Measurements from ENCODE around the gene SPRR4.
"Not testable (repeated sequence)": the region's sequence is repeated elsewhere in the genome, so short reads cannot be mapped to it uniquely, and the experiment has no call there.

Gene SPRR4

DNA sequence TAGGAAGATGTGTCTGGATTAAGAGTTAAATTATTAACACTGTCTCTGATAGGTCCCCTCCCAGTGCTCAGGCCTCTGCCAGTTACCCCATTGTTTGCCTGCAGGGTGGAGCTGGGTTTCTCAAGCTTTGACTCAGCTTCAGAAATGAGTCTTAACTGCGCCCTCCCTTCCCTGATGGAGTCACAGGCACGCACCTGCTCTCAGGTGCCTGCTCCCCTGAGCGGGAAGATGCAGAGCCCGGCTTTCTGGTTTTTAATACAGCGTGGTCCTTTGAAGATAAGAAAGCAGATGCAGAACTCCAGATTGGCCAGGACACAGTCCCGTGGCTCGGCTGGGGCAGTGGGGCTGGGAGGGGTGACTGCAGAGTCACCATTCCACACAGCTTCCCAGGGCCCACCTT, 3.2 kb upstream of the SPRR4 start:
- DNase-seq = peak; percentile 56

DNA sequence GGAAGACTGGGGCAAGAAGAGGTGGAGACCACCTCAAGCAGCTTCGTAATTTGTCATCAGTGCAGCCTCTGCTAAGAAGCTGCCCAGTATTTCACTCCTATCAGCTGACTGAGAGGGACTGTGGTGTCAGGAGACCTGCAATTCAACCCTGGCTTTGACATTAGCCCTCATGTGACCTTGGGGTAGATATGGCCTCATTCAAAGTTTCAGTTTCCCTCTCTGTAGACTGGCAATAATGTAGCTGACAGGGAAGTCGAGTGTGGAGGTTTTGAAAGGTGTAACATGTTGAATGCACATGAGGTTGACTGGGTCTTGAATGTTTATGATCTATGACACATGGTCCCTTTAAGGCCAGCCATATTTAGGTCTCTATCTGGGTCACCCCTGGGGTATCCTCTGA, 2.2 kb upstream of the SPRR4 start:
- peak; percentile 20 for DNase-seq

DNA sequence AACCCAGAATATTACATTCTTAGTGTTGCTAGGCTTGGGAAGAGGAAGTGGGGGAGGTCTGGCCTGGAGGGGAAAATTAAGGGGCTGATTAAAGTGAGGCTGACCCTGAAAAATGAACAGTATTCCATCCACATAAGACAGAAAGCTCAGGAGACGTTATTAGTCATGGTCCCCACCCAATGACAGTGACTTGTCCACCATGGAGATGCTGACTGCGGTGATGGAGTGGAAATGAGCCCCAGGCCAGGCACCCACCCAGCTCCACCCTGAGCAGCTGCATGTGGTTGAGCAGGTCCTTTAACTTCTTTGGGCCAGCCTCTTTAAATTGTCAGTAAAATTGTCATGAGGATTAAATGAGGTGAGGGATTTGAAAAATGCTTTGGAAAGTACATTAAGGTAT, 1.4 kb upstream of the SPRR4 start:
- DNase-seq = no peak

DNA sequence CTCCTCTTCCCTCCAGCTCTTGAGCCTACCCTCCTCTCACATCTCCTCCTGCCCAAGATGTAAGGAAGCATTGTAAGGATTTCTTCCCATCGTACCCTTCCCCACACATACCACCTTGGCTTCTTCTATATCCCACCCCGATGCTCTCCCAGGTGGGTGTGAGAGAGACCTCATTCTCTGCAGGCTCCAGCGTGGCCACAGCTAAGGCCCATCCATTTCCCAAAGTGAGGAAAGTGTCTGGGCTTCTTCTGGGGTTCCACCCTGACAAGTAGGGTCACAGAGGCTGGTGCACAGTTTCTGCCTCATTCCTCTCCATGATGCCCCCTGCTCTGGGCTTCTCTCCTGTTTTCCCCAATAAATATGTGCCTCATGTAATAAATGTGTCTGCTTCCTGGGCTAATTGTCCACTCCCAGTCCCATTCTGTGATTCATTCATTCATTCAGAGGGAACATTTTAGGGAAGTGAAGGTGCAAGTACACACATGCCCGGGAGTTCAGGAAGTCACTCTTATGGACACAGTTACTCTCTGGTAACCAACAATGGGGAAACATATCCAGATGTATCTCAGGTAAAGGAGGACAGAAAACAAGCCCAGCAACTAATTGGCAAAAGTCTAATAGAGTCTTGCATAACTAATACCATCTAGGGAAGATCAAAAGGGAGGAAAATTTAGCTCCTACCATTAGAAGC, 1.9 kb downstream of the SPRR4 start:
- DNase-seq = no peak

DNA sequence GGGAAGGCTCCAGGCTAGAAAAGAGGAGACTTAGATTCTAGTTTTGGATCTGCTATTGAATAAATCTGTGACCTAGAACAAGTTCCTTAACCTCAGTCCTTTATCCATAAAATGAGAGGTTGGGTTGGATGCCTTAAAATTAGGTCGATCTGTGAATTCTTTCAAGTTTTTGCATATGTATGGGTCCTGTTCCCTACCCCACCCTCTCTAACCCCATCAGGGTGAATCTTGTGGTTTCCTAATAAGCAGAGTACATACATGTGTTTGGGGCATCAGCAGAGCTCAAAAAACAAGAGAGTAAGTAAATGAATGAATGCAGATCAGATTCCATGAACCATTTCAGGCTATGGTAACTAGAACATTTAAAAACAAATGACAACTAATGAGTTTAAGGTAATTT, 6.2 kb downstream of the SPRR4 start:
- DNase-seq = no peak

DNA sequence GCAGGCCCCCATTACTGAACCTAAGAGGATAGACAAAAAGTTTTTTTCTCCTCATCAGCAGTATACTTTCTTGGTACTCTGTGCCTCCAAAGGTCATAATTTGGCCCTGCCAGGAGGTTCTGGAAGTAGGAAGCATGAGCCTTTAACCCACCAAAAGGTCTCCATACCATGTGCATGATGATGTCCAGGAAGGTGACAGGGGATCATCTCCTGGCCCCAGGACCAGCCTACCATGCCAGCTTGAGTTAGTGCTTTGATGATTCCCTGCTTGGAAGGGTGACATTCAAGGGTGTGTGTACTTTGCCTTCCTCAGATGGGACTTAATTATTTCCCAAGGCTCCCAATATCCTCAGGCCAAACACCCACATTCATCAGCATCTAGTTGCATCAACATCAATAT, 7.2 kb downstream of the SPRR4 start:
- DNase-seq = no peak

DNA sequence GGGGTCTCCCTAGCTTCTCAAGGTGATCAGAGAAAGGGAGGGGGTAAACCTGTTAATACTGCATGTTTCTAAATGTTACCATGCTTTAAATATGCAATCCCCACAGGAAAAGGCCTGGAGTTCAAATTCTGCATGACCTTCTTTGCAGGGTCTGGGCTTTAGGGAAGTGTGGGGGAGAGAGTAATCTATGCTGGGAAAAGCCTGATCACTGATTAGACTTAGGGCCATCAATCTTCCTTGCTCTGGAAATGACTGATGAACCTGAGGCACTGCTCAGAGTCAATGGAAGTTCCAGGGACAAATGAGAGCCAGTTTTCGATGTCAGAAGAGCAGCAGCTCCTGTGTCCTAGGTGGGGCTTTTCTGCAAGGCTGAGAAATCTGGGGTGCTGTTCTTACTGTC, 10.2 kb downstream of the SPRR4 start:
- DNase-seq = no peak

DNA sequence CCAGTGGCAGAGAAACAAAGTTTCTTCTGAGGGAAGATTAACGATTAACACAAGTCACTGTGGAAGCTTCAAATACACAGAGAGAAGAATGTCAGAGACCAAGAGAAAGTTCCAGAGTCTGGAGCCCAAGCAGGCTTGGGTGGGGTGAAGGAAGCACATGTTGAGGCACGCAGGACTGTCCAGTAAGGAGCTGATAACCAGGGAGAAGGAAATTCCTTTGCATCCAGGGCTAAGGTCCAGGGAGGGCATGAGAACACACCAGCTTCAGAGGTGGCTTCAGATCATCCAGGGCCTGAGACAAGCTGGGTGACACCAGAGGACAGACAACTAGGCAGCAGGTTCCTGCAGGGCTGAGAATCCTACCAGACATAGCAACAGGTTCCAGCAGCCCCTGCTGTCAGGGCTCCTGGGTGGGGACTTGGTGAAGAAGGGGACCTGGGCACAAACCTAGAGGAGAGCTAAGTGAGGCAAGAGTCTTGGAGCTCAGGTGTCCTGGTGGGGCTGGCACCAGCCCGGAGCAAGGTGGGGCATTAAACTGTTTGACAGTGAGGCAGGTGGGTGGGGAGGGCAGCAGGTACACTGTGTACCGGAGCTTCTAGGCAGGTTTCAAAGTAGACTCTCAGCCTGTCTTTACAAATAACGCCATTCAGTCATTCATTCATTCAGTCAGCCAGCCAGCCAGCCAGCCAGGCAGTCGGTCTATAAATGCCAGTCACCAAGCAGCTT, 10.9 kb downstream of the SPRR4 start:
- DNase-seq = no peak

DNA sequence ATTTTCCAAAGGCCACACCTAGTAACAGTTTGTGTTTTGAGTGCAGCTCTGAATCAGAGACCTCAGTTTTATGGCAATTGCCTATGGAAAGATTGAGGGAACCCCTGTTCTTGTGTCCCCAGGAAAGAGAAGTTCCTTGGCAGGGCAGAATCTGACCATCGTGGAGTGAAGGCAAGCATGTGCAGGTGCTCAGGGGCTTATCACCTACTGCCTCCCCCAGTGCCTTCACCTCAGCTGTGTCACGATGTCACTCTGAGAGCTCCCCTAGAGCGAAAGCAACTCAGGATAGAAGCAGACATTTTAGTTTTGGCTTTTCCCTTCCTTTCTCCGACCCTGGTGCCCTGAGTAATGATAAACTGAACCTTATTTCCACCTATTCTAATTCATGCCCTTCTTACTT, 11.6 kb downstream of the SPRR4 start:
- no peak for DNase-seq

DNA sequence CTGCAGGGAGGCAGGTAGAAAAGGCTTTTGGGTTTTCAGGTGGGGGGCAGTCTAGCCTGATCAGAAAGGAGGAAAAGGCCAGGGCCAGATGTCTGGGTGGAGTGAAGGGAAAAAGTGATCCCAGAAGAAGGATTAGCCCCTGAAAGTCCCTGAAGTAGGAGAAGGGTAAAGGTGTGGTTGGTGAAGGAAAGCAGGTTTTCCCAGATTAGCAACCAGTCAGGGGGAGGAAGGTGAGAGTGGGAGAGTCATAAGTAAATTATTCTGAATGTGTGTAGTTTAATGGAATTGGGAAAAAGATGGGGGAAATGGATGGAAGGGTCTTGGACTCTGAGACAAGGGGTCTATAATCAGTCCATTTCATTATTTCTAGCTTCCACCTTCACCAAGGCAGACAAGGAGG, 12.8 kb downstream of the SPRR4 start:
- no peak for DNase-seq

DNA sequence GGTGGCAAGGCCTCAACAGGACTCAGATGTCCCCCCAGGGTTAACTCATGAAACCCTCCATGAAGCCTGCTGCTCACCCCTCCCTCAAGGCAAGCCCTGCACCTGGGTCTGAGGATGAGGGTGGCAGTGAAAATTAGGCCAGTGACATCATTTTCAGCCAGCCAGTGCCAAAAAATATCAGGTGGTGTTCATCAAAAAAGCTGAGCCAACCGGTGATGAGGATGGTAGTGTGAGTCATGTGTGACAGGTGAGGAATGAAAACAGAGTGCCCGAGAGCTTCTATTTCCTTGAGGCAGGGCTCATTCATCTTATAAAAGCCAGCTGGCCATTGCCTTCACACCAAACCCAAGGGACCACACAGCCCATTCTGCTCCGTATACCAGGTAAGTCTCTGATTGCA, 13.3 kb downstream of the SPRR4 start, which contains the start of gene SPRR1A:
Gene SPRR1A, plus strand, starts transcription at position 339 of the 400 bp plus-strand sequence. CDS start 1,150 bp downstream, outside the sequence.
- no peak for DNase-seq

DNA sequence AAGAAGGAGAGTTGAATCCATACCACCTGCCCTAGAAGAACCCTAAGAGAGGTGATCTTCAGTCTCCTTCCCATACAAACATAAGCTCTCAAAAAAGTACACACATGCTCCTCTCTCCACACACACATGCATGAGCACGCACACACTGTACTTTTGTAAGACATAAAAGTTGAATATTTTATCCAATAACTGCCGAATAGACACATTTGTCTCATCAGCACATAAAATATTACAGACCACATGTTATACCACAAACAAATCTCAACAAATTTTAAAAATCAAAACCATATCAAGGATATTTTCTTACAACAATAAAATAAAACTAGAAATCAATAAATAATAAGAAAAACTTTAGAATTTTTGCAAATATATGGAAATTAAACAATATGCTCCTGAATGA, 16.1 kb downstream of the SPRR4 start:
- DNase-seq = no peak

DNA sequence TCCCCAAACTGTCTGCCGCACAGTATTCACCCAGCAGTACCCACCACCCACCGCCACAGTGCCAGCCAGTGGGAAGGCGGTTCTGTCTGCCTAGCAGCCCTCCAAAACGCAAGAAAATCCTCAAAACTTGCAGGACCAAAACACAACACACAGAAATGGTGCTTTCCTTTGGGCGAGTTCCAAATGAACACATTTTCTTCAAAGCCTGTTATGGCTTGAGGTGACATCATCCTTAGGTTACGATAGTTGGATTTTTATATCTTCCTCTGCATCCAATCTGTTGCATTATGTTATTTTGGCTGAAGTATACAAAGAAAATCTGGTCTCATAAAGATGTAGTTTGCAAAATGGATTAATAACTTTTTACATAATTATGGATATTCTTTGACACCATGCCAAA, 22.7 kb downstream of the SPRR4 start:
- no peak for DNase-seq

DNA sequence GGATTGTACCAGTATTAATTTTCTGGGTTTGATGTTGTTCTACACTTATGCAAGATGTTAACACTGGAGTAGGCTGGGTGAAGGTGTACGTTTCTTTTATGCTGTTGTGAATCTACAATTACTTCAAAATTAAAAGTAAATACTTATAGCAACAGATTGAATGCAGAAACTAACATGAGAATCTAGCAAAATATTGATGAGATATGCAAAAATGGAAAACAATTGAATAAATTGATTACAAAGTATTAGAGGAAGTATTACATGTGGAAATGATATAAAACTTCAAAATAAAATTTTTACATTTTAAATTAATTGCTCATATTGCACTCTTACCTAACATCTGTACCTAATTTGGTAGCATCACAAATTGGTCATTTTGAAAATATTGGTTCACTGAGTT, 25.4 kb downstream of the SPRR4 start:
- no peak for DNase-seq

DNA sequence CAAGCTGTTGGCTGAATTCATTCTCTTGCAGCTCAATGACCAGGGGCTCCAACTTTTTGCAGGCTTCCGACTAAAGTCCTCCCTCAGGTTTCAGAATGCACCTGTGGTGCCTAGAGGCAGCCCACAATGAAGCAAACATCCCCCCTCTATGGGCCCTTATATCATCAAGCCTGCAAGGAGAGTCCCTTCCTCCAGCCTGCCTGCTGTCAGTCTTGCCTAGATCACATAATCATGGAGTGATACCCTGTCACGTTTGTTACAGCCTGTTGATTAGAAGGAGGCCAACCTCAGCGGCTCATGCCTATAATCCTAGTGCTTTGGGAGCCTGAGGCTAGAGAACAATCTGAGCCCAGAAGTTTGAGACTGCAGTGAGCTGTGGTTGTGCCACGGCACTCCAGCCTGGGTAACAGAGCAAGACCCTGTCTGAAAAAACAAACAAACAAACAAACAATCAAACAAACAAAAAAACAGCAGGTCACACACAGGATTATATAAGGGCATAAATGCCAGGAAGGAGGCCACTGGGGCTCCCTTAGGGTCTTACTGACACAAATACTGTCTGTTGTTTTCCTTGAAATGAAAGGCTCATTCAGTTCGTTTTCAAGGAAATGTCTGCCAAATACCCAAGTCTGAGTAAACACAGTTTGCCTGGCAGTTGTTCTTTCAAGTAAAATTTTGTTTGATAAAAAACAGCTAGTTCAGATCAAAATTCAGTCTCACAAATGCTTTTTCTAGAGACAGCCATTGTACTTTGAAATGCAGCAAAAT, 26.4 kb downstream of the SPRR4 start:
- DNase-seq = no peak

DNA sequence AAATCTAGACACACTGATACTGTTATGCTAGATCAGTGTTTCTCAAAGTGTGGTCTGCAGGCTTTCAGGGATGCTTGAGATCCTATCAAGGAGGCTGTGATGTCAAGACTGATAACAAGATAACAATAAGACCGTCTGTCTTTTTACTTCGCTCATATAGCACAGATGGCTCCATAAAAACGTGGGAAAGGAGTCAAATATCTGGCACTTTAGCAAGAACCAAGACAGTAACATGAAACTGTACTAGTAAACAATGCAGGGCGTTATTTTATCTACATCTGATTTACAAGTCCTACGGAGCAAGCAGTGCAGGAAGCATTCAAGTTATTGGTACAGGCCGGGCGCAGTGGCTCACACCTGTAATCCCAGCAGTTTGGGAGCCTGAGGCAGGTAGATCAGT, 27.5 kb downstream of the SPRR4 start:
- DNase-seq = no peak

DNA sequence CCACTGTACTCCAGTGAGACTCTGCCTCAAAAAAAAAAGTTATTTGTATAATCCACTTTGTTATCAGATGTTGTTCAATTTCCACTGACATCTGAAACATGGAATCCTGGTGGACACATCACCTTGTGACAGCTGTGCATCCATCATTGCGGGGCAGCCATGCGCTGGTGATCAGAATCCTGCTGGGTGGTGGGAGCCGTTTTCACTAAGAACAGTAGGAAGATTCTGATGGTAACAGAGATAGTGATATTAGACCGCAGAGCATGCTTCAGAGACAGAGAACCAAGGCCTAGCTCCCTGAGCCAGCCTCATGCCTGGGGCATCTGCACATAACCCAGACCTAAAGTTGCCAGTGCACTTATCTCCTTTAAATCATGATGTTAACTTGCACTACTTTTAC, 28.0 kb downstream of the SPRR4 start:
- no peak for DNase-seq

DNA sequence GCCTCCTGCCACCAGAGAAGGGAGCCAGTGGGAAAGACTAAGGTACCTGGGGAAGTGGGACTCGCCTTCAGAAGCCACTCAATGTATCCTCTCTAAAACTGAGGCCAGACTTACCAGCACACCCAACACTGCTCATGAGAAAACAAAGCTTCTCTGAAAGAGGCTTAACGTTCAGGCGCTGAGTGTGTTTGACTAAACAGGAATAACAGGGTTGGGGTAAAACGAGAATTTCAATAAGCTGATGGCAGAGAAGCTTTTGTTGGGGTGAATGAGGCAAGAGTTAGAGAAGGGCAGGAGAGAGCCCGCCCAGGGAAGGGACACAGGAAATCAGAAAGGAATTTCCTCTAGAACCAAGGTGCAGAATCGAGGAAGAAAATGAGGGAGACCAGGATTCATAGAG, 29.4 kb downstream of the SPRR4 start:
- no peak for DNase-seq

DNA sequence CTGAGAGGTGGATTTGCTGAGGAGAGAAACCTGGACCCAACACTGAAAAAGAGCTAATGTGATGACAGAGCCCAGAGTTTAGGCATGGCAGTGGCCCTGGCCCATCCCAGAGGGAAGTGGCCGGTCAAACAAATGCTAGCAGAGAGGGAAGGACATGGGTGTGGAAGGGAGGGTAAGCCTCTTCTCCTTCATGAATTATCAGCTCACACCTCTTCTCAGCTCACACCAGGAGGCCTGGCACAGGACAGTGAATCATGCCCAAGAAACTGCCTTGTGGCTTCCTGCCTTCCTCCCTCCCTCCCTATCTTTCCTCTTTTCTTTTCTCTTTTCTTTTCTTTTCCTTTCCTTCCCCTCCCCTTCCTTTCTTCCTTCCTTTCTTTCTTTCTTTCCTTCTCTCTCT, 29.8 kb downstream of the SPRR4 start:
- DNase-seq = no peak

DNA sequence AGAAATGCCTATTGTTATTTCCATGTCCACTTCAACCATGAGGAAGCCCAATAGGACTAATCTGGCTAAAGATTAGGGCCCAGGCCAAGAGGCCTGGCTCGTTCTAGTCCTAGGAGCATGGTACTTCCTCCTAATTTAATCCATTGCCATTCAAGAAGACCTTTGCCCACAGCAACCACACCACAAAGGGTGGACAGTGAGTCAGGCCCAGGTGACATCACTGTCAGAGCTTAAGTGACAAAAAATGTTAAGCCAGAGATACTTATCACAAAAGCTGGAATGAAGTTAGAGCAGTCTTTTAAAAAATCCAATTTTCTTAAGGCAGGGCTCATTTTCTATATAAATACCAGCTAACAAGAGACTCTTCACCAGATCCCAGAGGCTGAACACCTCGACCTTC, 30.9 kb downstream of the SPRR4 start, which contains the start of gene SPRR3:
Gene SPRR3, plus strand, starts transcription at position 368 of the 400 bp plus-strand sequence. CDS start 1,272 bp downstream, outside the sequence.
- no peak for DNase-seq

DNA sequence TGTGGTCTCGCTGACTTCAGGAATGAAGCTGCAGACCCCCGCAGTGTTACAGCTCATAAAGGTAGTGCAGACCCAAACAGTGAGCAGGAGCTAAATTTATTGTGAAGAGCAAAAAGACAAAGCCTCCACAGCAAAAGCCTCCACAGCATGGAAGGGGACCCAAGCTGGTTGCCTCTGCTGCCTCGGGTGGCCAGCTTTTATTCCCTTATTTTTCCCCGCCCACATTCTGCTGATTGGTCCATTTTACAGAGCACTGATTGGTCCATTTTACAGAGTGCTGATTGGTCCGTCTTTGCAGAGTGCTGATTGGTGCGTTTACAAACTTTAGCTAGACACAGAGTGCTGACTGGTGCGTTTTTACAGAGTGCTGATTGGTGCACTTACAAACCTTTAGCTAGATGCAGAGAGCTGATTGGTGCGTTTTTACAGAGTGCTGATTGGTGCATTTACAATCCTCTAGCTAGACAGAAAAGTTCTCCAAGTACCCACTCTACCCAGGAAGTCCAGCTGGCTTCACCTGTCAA, 40.8 kb downstream of the SPRR4 start:
- DNase-seq = not testable (repeated sequence)

DNA sequence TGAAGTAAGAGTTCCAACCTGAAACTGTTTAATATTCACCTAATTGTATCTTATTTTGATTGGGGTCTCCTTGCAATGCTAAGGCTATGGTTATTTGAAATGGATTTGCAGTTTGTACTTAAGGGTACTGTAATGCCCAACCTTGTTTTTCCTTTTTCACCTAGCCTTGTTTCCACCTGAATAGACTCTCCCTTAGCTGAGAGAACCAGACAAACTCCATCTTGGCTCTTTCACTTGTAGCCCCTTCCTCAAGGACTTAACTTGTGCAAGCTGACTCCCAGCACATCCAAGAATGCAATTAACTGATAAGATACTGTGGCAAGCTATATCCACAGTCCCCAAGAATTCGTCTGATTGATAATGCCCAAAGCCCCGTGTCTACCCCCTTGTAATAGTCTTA, 51.4 kb downstream of the SPRR4 start:
- DNase-seq = not testable (repeated sequence)

Data from activated CD4-positive, alpha-beta T cell treated with anti-CD3 and anti-CD28 coated beads, Interleukin-2, Interleukin-6, amounts not matched to agents 100 ng/mL and 50 ng/mL, durations not matched to agents 16 hours and 8 hours (primary cell).